Right lung (tissue), 5 donors: ENCODE measurements around the gene LY6G6D. TPM values are rescaled to one million over a fixed set of nuclear protein-coding genes. Genes with fewer than 3 reads are reported as not detected.
"Not testable (repeated sequence)": the region's sequence is repeated elsewhere in the genome, so short reads cannot be mapped to it uniquely, and the experiment has no call there.

ENCODE experiments used
- DNase-seq, 2 donors: peaks; one replicate each; pipeline ENCODE4 v3.0.0-alpha.2; 2013
- polyA plus RNA-seq, 5 donors: library from polyadenylated mRNA; unstranded; fragments of 120-200 nt; gene quantifications; one replicate each; pipeline versions ENCODE4 v1.2.1 to v1.2.3, GENCODE V29; 2013; ENCODE audit warnings: inconsistent platforms in 1 of 5, low replicate concordance in 1 of 5; ENCODE audit not compliant: insufficient read length in 5 of 5, insufficient read depth in 1 of 5

The LY6G6D gene
- polyA plus RNA-seq, 5 donors: 0.48 to 0.88 (median 0.80) TPM; not detected in 2

DNA sequence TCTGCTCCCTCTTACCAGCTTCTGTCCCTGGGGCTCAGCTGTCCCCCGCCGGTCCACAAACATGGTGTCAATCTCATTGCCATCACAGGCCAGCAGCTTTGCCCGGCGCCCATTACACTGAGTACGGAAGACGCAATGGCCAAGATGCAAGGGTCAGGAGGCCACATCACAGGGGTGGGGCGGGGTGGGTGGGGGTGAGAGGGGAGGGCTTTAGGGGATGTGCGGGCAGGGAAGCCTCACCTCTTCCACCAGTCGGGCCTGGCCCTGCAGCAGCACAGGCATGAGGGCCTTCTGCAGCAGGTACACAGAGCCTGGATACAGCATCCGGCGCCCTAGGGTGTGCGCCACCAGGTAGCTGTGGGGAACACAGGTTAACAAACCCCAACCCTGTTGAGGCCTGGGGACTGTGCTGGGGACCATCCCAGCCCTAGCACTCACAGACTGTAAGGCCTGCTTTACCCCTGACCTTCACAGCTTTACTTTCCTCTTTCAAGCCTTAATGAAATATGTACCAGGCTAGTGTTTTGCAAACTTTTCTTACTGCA lies 23.5 kb upstream of the LY6G6D start:
- DNase-seq: no peak

DNA sequence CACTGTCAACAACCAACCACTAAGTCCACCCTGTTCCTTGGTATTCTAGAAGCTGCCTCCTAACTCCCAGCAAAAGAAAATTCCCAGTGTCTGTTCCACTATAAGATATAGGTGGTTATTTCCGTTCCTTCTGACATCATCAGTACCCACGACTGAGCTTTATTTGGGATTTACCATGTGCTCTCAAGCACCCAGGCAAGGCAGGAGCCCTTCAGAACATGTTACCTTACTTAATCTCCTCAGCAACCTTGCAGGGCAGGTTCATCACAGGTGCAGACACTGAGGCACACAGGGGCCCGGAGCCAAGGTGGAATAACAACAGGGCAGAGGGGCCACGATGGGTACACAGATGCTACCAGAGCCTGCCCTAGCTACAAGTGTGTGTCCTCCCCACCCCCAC lies 22.8 kb upstream of the LY6G6D start:
- no peak for DNase-seq

DNA sequence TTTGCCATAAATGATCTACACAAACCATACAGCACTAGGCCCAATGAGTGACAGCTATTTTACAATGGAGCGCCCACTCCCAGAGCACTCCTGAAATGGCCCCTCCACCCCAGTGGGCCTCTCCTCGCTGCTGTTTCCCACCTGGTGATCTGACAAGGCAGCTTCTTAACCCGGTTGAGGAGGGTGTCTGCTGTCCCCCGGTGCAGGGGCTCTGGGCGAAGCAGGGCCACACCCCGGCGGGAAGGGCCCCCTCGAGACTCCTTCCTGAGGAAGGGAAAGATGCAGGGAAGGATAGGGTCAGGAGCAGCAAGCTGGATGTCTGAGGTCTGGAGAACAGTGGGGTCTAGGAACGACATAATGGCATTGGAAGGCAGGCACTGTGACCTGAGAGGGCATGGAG lies 22.3 kb upstream of the LY6G6D start:
- DNase-seq: no peak

DNA sequence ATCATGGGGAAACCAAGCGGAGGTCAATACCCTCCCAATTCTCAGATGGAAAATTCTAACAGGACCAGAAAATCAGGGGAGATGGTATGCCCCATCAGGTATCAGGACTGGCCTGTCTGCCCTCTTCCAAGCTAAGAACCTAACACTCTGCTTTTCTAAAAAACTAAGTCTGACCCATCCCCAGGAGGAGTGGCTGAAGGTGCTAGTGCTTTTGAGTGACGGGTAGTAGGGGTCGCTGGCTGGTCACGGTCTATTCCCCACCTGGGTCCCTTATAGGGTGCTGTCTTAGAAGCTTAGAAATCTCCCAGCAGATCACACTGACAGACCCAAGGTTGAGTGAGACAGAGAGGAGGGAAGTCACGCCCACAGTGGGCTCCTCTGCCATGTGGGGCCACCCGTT lies 21.6 kb upstream of the LY6G6D start:
- no peak for DNase-seq

DNA sequence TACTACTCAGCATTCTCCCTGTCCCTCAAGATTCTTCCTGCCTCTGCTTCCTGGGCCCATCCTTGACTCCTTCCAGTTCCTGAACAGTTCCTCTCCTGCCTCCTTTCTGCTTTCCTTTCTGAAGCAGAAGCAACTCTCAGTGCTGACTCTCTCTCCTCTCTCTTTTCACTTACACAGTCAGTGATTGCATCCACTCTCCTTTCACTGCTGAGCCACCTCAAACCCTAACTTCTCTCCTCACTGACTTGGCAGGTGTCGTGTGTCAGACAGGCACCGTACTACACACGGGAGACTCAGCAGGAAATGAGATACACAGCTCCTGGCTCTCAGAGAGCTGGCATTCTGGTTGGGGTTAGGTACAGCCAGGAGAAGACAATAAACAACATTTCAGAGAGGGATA lies 17.6 kb upstream of the LY6G6D start:
- no peak for DNase-seq

DNA sequence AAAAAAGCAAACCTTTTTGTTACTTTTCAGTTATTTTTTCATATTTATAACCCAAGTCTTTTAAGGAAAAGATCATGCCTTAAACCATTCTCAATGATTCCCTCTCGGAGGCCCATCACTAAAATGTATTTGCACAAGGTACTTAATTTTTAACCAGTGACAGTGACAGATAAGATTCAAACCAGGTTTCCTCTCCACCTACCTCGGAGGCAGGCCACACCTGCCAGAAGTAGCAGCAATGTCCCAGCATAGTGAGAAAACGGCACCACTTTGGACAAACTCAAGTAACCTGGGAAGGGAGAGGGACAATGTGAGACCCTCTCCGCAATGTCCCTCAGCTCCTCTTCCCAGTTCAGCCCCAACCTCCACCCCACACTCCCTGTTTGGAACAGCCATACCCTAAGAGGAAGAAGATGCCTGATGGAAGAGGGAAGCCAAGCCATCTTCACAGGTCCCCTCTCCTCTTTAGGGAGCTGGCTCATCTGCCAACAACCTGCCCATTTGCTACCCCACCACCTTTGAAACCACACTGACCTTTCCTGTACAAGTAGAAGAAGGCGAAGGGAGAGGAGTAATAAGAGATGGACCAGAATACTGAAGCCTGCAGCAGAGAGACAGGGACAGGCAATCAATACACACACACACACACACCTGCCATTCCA lies 14.3 kb upstream of the LY6G6D start:
- no peak for DNase-seq

DNA sequence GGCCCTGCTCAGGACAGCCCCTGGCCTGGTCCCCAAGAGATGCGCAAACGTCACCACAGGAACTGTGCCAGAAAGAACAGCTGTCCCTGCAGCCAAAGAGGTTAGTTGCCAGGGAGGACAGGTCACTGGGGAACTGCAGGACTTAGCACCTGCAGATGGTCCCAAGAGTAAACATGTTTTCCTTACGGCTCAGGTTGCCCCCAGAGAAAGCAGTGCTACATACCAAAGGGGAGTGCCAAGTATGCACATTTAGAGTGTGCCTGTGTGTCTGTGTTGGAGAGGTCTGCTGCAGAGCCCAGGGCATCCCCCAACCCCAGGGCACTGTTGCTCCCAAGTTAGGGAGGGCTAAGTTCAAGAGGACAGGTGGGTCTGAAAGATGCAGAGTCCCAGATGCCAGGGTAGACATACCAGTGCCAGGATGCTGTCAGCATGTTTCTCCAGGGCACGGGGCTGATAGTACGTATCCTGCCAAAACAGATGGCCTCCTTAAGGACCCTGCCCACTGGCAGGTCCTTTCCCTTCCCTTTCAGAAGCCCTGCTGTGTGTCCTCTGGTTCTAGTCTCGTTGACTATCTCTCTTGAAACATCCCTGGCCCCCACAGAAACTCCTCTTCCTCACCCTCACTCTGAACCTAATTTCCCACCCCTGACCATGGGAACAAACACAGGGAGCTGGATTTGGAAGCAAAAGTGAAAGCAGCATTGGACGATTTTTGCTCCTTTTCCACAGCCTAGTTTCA lies 13.3 kb upstream of the LY6G6D start:
- DNase-seq: no peak

DNA sequence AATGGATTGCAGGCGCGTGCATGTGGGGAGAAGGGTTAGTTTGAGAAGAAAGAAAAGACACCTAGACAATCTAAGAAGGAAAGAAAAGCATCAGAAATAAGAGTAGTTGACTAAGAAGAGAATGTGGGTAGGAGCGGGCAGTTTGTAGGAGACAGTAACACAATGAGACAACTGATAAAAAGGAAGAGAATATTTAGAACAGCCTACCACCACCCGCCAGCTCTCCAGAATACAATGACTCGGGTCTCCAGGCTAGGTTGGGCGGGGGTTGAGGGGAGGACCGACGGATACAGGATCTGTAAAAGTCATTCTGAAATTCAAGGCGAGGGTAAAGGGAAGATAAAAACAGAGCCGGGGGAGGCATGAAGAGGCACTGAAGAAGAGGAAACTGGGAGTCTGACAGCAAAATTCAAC lies 12.7 kb upstream of the LY6G6D start:
- DNase-seq: peak in 1 of 2 donors; percentile 23

DNA sequence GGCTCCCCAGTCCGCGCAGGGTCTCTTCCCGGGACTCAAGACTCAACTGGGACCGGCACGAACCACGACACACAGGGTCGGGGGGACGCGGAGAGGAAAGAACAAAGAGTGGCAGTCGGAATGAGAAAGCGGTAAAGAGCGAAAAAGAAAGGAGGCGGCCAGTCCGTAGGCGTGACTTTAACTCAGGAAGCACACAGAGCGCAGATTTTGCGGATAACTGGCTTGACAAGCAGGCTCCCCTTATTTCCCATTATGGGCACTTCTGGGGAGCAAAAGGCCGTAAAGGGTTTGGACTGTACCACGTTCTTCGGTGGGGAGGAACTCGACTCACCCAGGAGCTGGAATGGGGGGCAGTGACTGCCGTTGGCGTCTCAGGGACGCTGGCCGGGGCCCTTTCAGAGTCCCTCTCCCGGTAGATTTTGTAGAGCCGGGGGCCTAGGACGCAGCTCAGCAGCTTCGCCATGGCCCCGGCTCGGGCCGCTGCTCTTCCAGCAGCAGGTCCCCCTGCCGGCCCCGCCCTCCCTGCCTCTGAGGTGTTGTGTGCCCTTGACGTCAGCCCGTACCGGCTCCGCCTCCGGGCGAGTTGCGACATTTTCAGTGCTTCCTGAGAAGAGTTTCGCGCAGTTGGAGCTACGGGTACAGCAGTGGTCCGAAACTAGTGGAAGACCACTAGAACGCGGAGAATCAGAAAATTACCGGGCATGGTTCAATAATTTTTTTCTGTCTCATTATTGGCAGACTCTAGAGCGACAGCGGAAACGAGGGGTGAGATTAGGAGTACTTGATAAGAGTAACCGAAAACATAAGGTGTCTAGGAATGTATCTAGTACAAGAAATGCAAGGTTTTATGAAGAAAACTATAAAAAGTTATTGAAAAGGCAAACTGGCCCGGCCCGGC lies 12.1 kb upstream of the LY6G6D start, which contains the start of gene ABHD16A:
TSS of gene ABHD16A (minus strand) at position 506 of the 898 bp plus-strand sequence. CDS start at position 463, 43 bp downstream.
- DNase-seq: peak; percentile 99

DNA sequence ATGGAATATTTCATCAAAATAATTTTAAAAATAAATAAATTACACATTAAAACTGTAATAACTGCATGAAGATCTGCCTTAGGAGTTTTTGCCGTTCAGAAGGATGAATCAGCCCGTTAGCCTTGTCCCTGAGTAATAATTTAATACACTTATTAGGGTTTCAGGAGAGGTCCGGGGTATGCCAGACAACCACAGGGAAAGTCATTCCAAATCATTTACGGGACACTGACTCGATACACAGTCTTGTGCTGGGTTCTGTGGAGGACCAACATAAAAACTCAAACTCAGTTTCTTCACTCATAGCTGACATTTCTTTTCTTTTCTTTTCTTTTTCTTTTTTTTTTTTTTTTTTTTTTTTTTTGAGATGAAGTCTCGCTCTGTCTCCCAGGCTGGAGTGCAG lies 9.2 kb upstream of the LY6G6D start:
- no peak for DNase-seq

DNA sequence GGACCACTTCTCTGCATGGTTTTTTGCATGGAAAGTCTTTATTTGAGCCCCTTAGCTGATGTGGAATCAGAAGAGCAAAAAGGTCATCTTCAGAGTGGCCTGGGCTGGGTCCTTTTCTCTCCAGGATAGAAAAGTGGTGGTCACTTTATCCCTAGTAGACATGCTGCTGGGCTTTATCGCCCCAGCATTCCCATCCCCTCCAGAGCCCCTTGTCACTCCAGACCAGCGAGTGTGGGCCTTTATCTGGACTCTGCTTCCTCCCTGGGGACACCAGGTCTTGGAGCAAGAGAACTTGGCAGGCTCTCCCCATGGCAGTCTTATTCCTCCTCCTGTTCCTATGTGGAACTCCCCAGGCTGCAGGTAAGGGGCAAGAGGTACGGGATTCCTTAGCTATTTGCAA lies 8.5 kb upstream of the LY6G6D start, which contains the start of gene LY6G6F:
TSS of gene LY6G6F (plus strand) at position 268 of the 400 bp plus-strand sequence. CDS start at position 309, 41 bp downstream.
- DNase-seq: no peak

DNA sequence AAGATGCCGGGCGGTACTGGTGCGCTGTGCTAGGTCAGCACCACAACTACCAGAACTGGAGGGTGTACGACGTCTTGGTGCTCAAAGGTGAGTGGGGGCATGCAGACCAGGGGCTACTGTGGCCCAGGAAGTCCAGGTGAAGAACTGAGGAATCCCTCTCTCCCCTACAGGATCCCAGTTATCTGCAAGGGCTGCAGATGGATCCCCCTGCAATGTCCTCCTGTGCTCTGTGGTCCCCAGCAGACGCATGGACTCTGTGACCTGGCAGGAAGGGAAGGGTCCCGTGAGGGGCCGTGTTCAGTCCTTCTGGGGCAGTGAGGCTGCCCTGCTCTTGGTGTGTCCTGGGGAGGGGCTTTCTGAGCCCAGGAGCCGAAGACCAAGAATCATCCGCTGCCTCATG lies 7.4 kb upstream of the LY6G6D start:
- no peak for DNase-seq

DNA sequence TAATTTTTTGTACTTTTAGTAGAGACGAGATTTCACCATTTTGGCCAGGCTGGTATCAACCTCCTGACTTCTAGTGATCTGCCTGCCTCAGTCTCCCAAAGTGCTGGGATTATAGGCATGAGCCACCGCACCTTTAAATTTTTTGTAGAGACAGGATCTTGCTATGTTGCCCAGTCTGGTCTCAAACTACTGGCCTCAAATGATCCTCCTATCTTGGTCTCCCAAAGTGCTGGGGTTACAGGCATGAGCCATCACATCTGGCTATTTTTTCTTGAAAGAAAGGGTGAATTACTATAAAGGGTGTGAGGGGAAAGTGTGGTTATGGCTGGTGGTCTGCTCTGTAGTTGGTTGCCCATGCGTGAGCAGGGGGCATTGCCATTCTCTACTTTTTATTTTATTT lies 6.9 kb upstream of the LY6G6D start:
- no peak for DNase-seq

DNA sequence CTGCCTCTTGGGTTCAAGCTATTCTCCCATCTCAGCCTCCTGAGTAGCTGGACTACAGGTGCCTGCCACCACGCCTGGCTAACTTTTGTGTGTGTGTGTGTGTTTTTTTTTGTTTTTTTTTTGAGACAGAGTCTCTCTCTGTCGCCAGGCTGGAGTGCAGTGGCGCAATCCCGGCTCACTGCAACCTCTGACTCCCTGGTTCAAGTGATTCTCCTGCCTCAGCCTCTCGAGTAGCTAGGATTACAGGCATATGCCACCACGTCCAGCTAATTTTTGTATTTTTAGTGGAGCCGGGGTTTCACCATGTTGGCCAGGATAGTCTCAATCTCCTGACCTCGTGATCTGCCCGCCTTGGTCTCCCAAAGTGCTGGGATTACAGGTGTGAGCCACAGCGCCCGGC lies 6.0 kb upstream of the LY6G6D start:
- DNase-seq: not testable (repeated sequence)

DNA sequence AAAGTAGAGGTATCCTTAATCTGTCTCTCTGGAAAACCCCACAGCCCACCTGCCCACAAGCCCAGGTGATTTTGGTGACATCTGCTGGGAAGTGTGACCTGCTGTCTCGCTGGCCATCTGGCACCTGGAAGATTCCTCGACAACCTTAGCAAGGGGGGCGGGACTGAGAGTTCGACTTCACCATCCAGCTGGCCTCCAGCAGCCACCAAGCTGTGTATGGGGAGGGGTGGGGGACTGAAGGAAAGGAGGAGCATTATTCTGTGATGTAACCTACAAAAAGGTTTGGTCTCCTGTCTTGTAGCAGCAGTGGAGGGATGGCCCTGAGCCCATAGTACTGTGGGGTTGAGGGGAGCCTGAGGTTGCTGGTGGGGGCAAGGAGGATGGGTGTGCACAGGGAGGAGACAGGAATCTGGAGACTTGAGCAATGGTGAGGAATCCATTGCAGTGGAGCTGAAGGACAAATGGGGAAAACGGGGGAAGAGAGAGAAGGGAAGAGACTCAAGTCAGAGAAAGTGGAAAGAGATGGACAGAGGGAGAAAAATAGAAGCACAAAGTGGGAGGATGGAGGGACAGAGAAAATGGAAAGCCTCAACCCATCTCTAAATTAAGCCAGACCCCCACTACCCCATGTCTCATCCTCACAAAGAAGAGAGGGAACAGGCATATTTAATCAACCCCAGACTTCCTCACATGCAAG lies 4.5 kb upstream of the LY6G6D start:
- DNase-seq: no peak

DNA sequence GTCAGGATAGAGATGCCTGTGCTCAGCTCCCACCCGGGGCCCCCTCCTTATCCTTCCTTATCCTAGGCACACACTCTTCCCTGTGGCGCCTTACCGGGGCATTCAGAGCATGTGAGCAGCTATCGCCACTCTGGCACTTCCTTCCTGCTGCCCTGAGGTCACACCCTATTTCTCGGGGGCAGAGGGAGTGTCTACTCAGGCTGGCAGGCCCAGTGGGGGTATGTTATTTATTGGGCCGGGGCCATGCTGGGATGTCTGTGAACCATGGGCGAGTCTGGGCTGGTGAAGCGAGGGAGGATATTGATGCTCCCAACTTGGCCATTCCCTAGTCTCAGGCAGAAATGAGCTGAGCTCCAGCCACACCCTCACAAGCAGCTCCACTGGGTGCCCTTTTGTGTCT lies 3.9 kb upstream of the LY6G6D start:
- DNase-seq: no peak

DNA sequence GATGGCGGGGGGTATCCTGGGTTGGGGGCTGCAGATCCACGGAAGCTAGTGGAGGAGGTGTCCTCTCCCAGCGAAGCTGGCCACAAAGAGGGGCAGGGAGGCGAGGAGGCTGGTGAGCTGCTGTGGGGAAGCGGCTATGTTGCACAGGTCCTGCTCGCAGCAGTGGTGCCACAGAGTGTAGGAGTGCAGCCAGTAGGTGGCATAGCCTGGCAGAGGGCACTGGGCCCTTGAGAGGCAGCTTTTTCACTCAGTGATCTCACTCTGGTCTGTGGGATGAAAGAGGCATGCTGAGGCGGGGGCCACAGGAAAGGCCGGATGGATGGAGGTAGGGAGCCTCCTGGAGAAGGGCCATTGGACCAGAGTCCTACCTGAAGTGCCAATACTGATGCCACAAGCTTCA lies 2.9 kb upstream of the LY6G6D start:
- DNase-seq: no peak

DNA sequence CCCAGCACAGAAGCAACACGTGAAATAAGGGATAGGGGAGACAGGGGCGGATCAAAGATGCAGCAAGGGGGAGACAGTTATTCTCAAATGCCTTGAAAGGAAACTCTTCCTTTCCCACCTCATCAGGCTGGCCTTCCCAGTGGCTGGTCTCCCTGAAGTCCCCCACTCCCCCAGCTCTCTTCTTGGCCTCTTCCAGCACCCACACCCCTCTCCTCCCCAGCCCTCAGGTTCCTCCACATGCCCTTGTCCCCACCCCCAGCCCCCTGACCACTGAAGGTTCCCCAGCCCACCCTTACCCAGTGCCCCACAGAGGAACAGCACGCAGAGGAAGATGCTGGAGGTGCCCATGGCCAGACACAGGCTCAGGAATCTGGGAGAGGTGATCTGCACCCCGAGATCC lies 1.7 kb upstream of the LY6G6D start:
- DNase-seq: no peak

DNA sequence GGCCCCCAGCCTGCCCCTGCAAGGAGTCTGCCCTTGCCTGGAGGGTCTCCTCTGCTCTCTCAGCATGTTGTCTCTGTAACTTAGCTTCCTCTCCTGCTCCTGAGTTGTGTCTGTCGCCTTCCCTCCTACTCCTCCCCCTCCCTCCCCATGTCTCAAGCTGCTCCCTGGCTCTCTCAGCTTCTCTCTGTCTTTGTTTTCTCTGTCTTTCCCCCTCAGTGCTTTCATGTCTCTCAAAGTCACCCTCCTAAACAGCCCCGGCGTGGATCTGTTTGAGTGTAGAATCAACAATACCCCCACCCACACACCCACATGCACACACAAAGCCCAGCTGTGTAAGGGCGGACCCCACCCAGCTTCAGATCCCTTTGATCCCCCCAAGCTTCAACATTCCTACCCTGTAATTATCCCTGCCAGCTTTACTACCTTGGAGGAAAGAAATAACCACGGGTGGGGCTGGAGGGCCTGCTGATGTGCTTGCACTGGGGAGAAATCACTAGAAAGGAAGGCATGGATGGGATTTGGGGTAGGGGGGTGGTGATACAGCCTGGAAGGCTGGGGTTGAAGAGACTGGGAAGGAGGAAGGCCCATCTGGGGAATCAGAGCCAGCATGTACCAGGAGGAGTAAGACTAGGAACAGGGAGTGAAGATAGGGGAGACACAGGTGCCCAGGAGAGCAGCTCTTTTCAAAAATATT lies 1.0 kb upstream of the LY6G6D start:
- DNase-seq: no peak

DNA sequence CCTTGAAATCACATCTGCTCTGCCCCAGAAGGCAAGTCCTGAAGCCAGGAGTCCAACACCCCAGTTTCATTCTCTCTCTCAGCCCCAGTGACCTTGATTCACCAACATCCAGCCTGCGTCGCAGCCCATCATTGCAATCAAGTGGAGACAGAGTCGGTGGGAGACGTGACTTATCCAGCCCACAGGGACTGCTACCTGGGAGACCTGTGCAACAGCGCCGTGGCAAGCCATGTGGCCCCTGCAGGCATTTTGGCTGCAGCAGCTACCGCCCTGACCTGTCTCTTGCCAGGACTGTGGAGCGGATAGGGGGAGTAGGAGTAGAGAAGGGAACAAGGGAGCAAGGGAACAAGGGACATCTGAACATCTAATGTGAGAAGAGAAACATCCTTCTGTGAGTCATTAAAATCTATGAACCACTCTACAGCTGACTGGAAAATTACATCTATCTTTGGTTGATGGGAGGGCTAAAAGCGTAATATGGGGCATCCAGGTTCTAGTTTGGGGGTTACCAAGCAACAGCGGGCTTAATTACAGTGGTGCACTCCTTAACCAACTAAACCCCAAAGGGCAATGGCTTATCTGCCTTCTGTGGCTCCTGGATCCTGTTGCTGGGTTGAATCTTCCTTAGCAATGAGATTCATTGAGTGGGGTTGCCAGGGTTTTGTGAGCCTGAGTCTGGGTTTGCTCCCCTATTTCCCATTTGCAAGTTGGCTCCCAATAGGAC lies 2.5 kb downstream of the LY6G6D start:
- no peak for DNase-seq
